K562 (cell line): ENCODE measurements around the gene LMLN. TPM values are rescaled to one million over a fixed set of nuclear protein-coding genes. Genes with fewer than 3 reads are reported as not detected.
A peak's percentile ranks its signal among the peaks of the same experiment; 100 is the strongest.

Experiments used
- CAMTA2 ChIP-seq: fragments of 250-450 bp; sonication (Bioruptor Pico); conservative IDR thresholded peaks from 2 replicates; pipeline ENCODE4 v1.5.1; 2022
- CBX5 ChIP-seq: IDR thresholded peaks from 2 replicates; pipeline ENCODE4 v1.6.1; 2014; ENCODE audit warnings: low read depth, borderline replicate concordance
- CREM ChIP-seq: IDR thresholded peaks from 2 replicates; pipeline ENCODE4 v1.6.1; 2014; ENCODE audit warnings: antibody characterized with exemption, low read depth
- DMBX1 ChIP-seq: fragments of 250-450 bp; sonication (Bioruptor Pico); IDR thresholded peaks from 2 replicates; pipeline ENCODE4 v1.8.0; 2022; ENCODE audit warnings: inconsistent platforms, mild to moderate bottlenecking, moderate library complexity, borderline replicate concordance
- FOS ChIP-seq: IDR thresholded peaks from 3 replicates; pipeline ENCODE4 v1.6.1; 2011; ENCODE audit not compliant: insufficient read length; ENCODE audit errors: extremely low read depth
- FOXJ2 ChIP-seq: fragments of 200-800 bp; sonication (Bioruptor generic); IDR thresholded peaks from 2 replicates; pipeline ENCODE4 v1.6.1; 2016; ENCODE audit warnings: missing genetic modification characterization, missing compliant biosample characterization
- GATAD2B ChIP-seq: fragments of 450-650 bp; IDR thresholded peaks from 2 replicates; pipeline ENCODE4 v1.6.1; 2017; ENCODE audit warnings: mild to moderate bottlenecking, borderline replicate concordance
- HDAC3 ChIP-seq: fragments of 450-650 bp; IDR thresholded peaks from 2 replicates; pipeline ENCODE4 v1.6.1; 2018; ENCODE audit warnings: borderline replicate concordance, mild to moderate bottlenecking, moderate library complexity; ENCODE audit not compliant: partially characterized antibody
- HMGN3 ChIP-seq: IDR thresholded peaks from 2 replicates; pipeline ENCODE4 v1.6.1; 2011; ENCODE audit warnings: borderline replicate concordance, low read depth, mild to moderate bottlenecking, mixed read lengths, low read length; ENCODE audit not compliant: insufficient read length; ENCODE audit errors: extremely low read depth
- KAT2B ChIP-seq: IDR thresholded peaks from one replicate; pipeline ENCODE4 v1.6.1; 2012; ENCODE audit warnings: low read depth, mild to moderate bottlenecking, control low read depth, inconsistent platforms, low read length, moderate library complexity
- NCOA2 ChIP-seq, 2 experiments: fragments of 450-650 bp; IDR thresholded peaks; 2 replicates each; pipeline ENCODE4 v1.6.1; 2018; ENCODE audit warnings: mild to moderate bottlenecking in 2 of 2, moderate library complexity in 1 of 2; ENCODE audit not compliant: partially characterized antibody in 2 of 2
- PRMT5 ChIP-seq: sonication (generic); formaldehyde crosslinking; IDR thresholded peaks from 2 replicates; pipeline ENCODE4 v1.5.0; 2020; ENCODE audit warnings: missing genetic modification reagents
- RHOXF2B ChIP-seq: fragments of 250-450 bp; sonication (Bioruptor Pico); conservative IDR thresholded peaks from 2 replicates; pipeline ENCODE4 v1.5.1; 2021
- SAFB ChIP-seq: fragments of 200-400 bp; formaldehyde crosslinking; IDR thresholded peaks from 2 replicates; pipeline ENCODE4 v1.6.1; 2017; ENCODE audit warnings: low read depth, low read length, borderline replicate concordance
- SAFB2 ChIP-seq: fragments of 200-400 bp; formaldehyde crosslinking; IDR thresholded peaks from 2 replicates; pipeline ENCODE4 v1.6.1; 2018; ENCODE audit warnings: borderline replicate concordance, low read length, low read depth, moderate library complexity; ENCODE audit not compliant: severe bottlenecking
- SRSF9 ChIP-seq: fragments of 200-400 bp; formaldehyde crosslinking; IDR thresholded peaks from 2 replicates; pipeline ENCODE4 v1.6.1; 2017; ENCODE audit warnings: low read depth, low read length, borderline replicate concordance
- ZBED1 ChIP-seq: IDR thresholded peaks from 2 replicates; pipeline ENCODE4 v1.6.1; 2014
- ZFP30 ChIP-seq: fragments of 250-450 bp; sonication (Bioruptor Pico); IDR thresholded peaks from 2 replicates; pipeline ENCODE4 v1.8.0; 2022; ENCODE audit warnings: moderate library complexity, mild to moderate bottlenecking, inconsistent platforms, borderline replicate concordance
- ZNF133 ChIP-seq: fragments of 250-450 bp; sonication (Bioruptor Pico); IDR thresholded peaks from 2 replicates; pipeline ENCODE4 v1.4.0; 2020; ENCODE audit warnings: mild to moderate bottlenecking
- ZNF184 ChIP-seq: sonication (generic); formaldehyde crosslinking; IDR thresholded peaks from 2 replicates; pipeline ENCODE4 v1.5.0; 2020; ENCODE audit warnings: missing genetic modification reagents
- ZNF217 ChIP-seq: sonication (generic); formaldehyde crosslinking; IDR thresholded peaks from 2 replicates; pipeline ENCODE4 v1.8.0; 2022; ENCODE audit warnings: mild to moderate bottlenecking, missing genetic modification reagents
- ZNF316 ChIP-seq: fragments of 450-650 bp; IDR thresholded peaks from 2 replicates; pipeline ENCODE4 v1.6.1; 2016
- ZNF41 ChIP-seq: fragments of 250-450 bp; sonication (Bioruptor Pico); conservative IDR thresholded peaks from 2 replicates; pipeline ENCODE4 v1.4.0; 2020; ENCODE audit warnings: mild to moderate bottlenecking
- ZNF764 ChIP-seq: fragments of 250-450 bp; sonication (Bioruptor Pico); IDR thresholded peaks from 2 replicates; pipeline ENCODE4 v1.4.0; 2020; ENCODE audit warnings: low read depth, mild to moderate bottlenecking, moderate library complexity
- ZNF780A ChIP-seq: fragments of 250-450 bp; sonication (Bioruptor Pico); IDR thresholded peaks from 2 replicates; pipeline ENCODE4 v1.5.0; 2021; ENCODE audit warnings: mild to moderate bottlenecking
- ZNF79 ChIP-seq: fragments of 250-450 bp; sonication (Bioruptor Pico); IDR thresholded peaks from 2 replicates; pipeline ENCODE4 v1.4.0; 2020; ENCODE audit warnings: low read depth, mild to moderate bottlenecking, moderate library complexity
- polyA plus RNA-seq, 8 experiments: library from polyadenylated mRNA; depleted of rRNA in 4 of 8; stranded (reverse) in 5 of 8; unstranded in 3 of 8; fragments of >200 nt; fragmentation: Nextera tagmentation in 2 of 8; fragmentation: Illumina TruSeq in 1 of 8; extraction: Ambion mirVana in 2 of 8; extraction: Trizol in 1 of 8; gene quantifications; 2 replicates each; pipeline versions ENCODE4 v1.2.1 to v1.2.3, GENCODE V29; 2011 to 2014; ENCODE audit warnings: inconsistent platforms in 1 of 8, missing spikeins in 1 of 8
- total RNA-seq, 7 experiments: library from RNA; depleted of rRNA in 6 of 7; stranded (reverse); fragments of >200 nt in 6 of 7; fragmentation: Illumina TruSeq in 2 of 7; extraction: Trizol in 2 of 7; gene quantifications; 2 replicates each; pipeline versions ENCODE4 v1.2.1 to v1.2.3, GENCODE V29; 2011 to 2021; ENCODE audit warnings: low replicate concordance in 1 of 7
- TF ChIP-seq, protein P1 (sequence below), 2 experiments: fragments of 450-650 bp in 1 of 2; IDR thresholded peaks; 2 replicates each; pipeline ENCODE4 v1.6.1; 2011 to 2017; ENCODE audit warnings: low read depth in 2 of 2, antibody characterized with exemption in 1 of 2, borderline replicate concordance in 1 of 2, low read length in 1 of 2, mild to moderate bottlenecking in 1 of 2, mixed read lengths in 1 of 2; ENCODE audit not compliant: control insufficient read depth in 1 of 2
- TF ChIP-seq, protein P2 (sequence below): fragments of 450-650 bp; formaldehyde crosslinking; IDR thresholded peaks from 2 replicates; pipeline ENCODE4 v1.4.0; 2020; ENCODE audit warnings: mild to moderate bottlenecking, moderate library complexity

LMLN gene
- total and polyA plus RNA-seq, 9 of the 15 experiments (the other 6 are each of a cell fraction or from before 2014, with no cell fraction given): 2.2 to 15.9 (median 6.9) TPM

DNA sequence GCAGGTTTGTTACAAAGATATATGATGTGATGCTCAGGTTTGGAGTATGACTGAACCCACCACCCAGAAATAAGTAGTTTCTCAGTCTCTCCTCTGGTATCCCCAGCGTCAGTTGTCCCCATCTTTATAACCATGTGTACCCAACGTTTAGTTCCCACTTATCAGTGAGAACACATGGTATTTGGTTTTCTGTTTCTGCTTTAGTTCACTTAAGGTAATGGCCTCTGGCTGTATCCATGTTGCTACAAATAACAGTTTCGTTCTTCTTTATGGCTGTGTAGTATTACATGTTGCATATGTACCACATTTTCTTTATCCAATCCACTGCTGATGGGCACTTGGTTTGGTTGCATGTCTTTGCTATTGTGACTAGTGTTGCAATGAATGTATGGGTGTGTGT lies 132.3 kb downstream of the LMLN start (continued):
- TF ChIP-seq, protein P1, sequence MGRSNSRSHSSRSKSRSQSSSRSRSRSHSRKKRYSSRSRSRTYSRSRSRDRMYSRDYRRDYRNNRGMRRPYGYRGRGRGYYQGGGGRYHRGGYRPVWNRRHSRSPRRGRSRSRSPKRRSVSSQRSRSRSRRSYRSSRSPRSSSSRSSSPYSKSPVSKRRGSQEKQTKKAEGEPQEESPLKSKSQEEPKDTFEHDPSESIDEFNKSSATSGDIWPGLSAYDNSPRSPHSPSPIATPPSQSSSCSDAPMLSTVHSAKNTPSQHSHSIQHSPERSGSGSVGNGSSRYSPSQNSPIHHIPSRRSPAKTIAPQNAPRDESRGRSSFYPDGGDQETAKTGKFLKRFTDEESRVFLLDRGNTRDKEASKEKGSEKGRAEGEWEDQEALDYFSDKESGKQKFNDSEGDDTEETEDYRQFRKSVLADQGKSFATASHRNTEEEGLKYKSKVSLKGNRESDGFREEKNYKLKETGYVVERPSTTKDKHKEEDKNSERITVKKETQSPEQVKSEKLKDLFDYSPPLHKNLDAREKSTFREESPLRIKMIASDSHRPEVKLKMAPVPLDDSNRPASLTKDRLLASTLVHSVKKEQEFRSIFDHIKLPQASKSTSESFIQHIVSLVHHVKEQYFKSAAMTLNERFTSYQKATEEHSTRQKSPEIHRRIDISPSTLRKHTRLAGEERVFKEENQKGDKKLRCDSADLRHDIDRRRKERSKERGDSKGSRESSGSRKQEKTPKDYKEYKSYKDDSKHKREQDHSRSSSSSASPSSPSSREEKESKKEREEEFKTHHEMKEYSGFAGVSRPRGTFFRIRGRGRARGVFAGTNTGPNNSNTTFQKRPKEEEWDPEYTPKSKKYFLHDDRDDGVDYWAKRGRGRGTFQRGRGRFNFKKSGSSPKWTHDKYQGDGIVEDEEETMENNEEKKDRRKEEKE (IDR thresholded peaks at IDR 0.05; ENCODE audit: borderline replicate concordance in 1 of 2, control insufficient read depth in 1 of 2, low read depth in 2 of 2, low read length in 1 of 2): no peak
- TF ChIP-seq ZNF133 (no peak), ZNF780A (CRISPR knock-in tag) (no peak), ZNF764 (CRISPR knock-in tag) (no peak), PRMT5 (no peak), ZFP30 (no peak), FOXJ2 (tag) (no peak), DMBX1 (CRISPR knock-in tag) (no peak), SAFB (no peak), FOS (no peak), GATAD2B (0 out of 2 replicates have a peak, but pooled peaks have one; percentile 10), SRSF9 (no peak), HMGN3 (no peak), ZNF41 (CRISPR knock-in tag) (no peak), ZBED1 (no peak), ZNF79 (no peak), CREM (no peak), ZNF217 (CRISPR knock-in tag) (no peak), KAT2B (no peak), HDAC3 (no peak), RHOXF2B (CRISPR knock-in tag) (no peak), CAMTA2 (CRISPR knock-in tag) (no peak), SAFB2 (no peak), ZNF184 (CRISPR knock-in tag) (no peak), NCOA2 (IDR thresholded peaks at IDR 0.05; ENCODE audit: partially characterized antibody in 2 of 2) (no peak), ZNF316 (no peak), CBX5 (no peak)
- TF ChIP-seq, protein P2, sequence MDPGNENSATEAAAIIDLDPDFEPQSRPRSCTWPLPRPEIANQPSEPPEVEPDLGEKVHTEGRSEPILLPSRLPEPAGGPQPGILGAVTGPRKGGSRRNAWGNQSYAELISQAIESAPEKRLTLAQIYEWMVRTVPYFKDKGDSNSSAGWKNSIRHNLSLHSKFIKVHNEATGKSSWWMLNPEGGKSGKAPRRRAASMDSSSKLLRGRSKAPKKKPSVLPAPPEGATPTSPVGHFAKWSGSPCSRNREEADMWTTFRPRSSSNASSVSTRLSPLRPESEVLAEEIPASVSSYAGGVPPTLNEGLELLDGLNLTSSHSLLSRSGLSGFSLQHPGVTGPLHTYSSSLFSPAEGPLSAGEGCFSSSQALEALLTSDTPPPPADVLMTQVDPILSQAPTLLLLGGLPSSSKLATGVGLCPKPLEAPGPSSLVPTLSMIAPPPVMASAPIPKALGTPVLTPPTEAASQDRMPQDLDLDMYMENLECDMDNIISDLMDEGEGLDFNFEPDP (CRISPR knock-in tag): no peak
